CD4-positive, alpha-beta T cell treated with Interleukin-21 for 1 hour (primary cell): ENCODE results near the gene CENPP.

Source experiments
- DNase-seq: peaks from one replicate; pipeline ENCODE4 v3.0.0-alpha.2; 2020

The CENPP gene

DNA sequence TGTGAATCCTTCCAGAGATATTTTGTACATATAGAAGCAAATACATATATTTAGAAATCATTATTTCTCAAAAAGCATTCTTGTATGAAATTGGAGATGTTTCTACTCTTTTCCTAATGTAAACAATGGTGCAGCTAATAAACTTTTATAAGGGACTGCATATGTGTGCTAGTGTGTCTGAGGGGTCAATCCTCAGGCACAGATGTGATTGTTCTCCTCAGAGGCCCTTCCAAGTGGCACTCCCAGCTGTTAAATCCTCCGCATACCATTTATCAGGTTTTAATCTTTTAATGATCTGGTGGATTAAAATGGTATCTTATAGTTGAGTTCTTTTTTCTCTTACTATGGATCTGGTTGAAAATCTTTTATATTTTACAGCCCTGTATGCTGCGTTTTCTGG is 104.1 kb downstream of the CENPP start:
- no peak for DNase-seq

DNA sequence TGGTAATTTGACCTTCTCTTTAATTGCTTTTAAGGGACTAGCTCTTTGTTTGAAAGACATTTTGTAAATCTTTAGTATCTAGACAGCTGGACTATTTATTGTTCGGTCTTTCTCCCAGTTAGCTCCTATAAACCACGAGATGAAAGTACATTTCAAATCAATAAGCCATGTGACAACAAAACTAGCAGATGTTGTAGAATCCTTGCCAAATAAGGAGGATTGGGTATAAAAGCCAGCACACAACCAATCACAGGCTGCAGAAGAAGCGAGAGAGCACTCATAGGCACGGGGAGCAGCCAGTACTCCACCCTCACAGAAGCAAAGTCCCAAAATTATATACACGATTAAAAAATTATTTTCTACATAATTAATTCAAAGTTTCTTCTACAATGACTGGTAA is 106.6 kb downstream of the CENPP start:
- no peak for DNase-seq

DNA sequence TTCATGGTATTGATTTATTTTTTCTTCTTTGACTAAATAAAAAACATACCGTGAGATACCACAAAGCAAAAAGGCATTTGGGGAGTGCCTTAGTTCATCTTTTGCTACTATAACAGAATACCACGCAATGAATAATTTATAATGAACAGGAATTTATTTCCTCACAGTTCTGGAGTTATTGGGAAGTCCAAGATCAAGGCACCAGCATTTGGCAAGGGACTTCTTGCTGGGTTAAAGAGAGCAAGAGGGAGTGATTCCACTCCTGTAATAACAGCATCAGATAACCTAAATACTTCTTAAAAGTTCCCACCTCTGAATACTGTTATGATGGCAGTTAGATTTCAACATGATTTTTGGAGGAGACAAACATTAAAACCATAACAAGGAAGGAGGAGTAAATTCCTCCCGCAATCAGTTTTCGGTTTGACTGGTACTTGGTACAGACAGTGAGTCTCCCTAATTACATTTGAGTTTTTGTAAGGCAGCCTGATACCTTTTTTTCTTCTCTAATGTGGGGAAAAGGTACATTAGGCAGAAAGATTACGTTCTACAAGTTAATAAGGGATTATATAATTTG is 107.3 kb downstream of the CENPP start:
- no peak for DNase-seq

DNA sequence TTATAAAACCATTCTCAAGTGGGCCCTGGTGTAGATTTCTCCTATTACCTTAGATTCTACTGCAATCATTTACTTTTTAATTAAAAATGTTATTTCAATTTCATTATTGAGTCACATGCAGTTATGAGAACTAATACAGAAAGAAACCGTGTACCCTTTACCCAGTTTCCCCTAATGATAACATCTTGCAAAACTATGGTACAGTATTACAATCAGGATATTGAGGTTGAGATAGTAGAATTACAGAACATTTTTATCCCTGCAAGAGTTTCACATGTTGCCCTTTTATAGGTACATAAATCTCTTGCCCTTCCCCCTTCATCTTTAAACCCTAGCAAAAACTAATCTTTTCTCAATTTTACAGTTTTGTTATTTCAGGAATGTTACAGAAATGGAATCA is 109.5 kb downstream of the CENPP start:
- no peak for DNase-seq

DNA sequence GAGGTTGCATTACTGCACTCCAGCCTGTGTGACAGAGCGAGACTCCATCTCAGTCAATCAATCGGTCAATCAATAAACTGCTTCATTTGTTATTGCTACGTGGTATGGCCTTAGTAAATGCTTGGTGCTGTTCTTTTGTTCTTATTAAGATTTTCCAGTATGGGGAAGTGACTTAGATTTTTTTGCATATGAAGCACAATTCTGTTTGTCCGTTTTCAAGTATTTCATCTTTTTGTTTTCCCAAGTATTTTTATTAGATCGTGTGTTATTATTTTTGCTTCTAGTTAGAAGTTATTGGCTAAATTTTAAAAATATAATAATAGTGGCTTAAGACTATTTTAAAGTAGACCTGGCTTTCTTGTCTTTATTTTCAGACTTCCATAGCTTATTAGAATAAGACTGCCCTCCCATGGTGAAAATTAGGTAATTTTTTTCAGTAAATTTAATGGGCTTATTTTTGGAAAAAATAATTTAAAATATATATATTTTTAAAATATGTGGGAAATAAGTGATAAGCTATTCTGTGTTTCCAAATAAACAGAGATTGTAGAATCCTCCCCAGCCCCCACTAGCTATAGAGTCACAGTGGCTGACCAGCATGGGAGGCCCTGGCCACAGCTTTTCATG is 113.3 kb downstream of the CENPP start:
- peak; percentile 27 for DNase-seq

DNA sequence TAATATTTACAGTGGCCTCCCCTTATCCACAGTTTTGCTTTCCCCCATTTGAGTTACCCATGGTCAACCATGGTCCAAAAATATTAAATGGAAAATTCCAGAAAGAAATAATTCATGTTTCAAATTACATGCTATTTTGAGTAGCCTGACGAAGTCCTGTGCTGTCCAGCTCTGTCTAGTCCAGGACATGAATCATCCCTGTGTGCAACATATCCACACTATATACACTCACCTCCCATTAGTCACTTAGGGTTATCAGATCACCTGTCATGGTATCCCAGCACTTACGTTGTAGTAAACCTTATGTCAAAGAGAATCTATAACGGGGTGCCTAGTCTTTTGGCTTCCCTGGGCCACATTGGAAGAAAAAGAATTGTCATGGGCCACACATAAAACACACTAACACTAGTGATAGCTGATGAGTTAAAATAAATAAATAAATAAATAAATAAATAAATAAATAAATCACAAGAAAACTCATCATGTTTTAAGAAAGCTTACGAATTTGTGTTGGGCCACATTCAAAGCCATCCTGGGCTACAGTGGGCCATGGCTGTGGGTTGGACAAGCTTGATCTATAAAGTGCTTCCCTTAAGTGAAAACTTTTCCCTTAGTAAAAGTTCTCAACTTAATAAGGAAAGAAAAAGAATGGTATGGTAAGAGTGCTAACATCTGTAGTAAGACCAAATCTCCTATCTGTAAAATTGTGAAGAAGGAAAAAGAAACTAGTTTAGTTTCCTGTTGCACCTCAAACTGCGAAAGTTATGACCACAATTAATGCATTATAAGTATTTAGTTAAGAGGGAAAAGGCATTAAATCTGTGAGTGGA is 114.4 kb downstream of the CENPP start:
- no peak for DNase-seq

DNA sequence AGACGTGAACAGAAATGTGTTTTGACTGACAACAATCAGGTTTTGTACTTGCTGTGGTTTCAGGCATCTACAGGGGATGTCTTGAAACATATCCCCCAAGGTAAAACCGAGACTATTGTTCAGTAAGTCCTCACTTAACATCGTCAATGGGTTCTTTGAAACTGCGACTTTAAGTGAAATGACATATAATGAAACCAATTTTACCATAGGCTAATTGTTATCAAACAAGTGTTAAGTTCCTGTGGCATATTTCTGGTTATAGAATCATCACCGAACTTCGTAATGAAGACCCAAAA is 114.9 kb downstream of the CENPP start:
- DNase-seq: peak; percentile 36

GRCh38 chr9:92444841-92445240 is 119.1 kb downstream of the CENPP start:
- DNase-seq: no peak

DNA sequence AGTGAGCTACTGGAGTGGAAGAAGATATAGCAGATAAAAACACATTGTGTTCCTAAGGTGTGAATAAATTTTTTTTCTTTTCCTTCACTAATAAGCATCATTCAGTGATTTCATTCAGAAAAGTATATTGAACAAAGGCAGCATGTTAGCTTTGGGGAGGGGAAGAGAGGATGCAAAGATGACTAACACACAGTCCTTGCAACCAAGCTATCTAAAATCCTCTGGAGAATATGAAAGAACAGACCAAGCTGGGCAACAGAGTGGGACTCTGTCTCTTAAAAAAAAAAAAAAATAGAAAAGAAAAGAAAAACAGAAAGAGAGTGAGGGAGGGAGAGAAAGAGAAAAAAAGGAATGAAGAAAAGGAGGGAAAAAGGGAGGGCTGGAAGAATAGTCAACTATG is 120.8 kb downstream of the CENPP start:
- DNase-seq: no peak

DNA sequence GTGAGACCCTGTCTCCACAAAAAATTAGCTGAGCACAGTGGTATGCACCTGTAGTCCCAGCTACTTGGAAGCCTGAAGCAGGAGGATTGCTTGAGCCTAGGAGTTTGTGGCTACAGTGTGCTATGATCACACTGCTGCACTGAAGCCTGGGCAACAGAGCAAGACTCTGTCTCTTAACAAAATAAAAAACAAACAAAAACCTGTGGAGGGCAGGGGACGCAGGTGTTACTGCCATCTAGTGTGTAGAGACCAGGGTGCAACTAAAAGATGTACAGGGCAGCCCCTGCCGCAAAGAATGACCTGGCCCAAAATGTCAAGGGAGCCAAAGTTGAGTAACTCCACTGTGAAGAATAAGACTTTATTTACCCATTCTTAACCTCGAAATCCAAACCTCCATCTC is 129.5 kb downstream of the CENPP start:
- no peak for DNase-seq

DNA sequence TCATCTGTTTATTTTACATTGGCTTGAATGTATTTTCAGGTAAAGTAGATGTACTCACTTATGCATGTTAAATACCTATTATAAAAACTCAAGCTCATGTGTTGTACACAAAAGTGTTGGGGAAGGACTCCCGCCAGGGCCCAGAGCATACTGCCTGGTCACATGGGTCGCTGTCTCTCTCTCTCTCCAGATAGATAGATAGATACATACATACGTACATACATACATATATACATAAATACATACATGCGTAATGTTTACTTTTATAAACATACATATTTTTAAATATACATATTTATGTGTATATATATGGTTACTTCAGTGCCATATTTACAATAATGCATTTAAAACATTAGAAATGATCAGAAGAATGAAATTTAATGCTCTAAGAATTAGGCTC is 131.8 kb downstream of the CENPP start:
- DNase-seq: no peak

DNA sequence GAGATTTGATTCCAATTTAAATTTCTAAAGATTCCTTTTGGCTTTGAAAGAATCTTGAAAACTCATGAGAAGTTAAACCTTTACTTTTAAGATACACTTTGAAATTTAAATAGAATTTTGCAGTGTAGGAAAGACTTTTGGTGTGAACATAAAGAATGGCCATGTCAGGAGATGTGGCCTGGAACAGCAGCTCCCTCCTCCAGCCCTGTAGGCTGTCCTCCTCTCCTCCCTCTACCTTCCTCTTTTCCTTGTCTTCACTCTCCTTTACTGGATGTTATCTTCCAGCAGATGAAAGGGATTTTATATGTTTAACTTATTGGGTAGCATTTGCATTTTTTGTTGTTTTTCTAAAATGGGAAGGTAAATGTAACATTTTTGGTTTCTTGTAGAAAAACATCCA is 137.6 kb downstream of the CENPP start:
- DNase-seq: no peak

- no peak for DNase-seq
Measured at GRCh38 chr9:92463984-92464383, 138.2 kb downstream of the CENPP start.

DNA sequence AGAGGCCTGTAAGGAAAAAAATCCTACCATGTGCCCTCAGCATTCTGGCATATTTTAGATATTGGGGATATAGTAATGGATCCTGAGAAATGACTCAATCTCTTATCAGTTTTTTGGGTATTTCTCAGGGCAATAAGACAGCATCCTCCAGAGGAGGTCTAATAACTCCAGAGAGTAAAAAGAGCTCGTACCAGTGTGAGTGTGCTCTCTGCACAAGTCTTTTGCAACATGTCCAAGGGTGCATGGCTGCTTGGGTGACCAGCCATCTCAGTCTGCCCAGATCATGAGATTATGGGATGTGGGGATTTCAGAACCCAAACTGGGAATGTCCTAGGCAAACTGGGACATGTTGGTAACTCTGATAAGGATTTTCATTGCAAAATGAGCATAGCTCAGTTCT is 141.3 kb downstream of the CENPP start:
- DNase-seq: no peak

- DNase-seq: no peak
Measured at GRCh38 chr9:92467511-92467910, 141.8 kb downstream of the CENPP start.

DNA sequence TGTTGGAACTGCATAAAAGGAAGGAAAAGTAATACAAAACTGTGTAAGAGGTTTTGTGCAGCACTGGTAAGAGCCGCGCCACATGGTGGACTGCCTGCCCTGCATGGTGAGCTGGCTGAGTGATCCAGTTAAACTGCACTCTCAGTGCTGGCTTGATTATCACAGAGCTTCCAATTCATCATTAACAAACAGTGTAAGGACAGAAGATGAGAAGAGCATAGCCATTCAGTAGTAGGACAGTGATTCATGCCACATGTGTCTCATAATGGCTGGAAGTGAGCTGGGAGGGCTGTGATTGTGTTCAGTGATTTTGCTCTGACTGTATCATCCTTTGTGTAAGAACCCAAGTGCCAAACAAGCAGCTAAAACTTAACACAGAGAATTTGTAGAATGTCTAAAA is 142.5 kb downstream of the CENPP start:
- DNase-seq: no peak

- no peak for DNase-seq
Measured at GRCh38 chr9:92474587-92474986, 148.8 kb downstream of the CENPP start.

DNA sequence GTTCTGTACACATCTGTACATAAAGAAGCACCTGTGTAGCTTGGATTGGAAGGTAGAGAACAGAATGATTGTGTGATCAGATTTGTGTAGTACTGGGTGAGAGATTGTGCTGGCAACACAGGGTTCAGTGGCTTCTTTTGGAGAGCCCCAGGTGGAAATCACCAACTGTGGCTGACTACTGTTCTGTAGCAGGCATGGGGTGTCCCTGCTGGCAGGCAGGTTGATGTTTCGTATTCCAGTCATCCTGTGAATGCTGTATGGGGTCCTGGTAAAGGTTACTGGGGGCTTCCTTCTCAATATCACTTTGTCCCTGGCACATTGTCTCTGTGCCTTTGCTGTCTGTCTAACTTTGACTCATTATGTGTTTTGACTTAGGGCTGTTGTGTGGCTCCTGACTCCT is 151.2 kb downstream of the CENPP start:
- DNase-seq: no peak

GRCh38 chr9:92478783-92479182 is 153.0 kb downstream of the CENPP start:
- no peak for DNase-seq

- DNase-seq: no peak
Measured at GRCh38 chr9:92479346-92479745, 153.6 kb downstream of the CENPP start.

GRCh38 chr9:92480291-92480771 is 154.6 kb downstream of the CENPP start:
- DNase-seq: no peak

DNA sequence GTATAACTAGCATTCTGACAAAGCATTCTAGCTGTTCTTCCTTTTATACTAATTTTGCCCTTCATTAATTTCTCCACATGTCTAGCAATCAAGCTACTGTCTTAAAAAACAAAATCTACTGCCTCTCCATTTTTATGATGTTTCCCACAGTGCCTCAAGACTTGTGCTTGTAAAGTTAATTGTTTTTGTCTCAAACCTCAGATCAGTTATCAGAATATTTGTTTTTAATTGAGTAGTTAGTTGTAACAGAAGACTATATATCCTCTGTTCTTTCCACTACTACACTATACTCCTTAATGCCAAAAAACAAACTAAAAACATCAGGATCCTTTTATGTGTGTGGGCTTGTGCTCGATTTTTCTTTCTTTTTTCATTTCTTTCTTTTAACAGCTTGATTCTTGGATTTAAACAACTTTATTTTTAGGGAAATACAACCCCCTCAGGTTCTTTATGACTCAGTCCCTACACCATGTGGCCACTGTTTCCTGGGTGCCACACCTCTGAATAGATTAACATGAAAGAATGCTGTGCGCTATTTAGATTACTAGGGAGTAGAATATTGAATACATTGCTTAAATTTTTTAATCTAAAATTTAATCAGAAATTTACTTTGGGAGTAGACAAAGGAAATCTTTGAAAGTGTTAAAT is 155.4 kb downstream of the CENPP start:
- no peak for DNase-seq

GRCh38 chr9:92482329-92482728 is 156.6 kb downstream of the CENPP start, which contains the start of gene ASPN:
Gene ASPN (minus strand): TSS chr9:92482506.
- DNase-seq: no peak

DNA sequence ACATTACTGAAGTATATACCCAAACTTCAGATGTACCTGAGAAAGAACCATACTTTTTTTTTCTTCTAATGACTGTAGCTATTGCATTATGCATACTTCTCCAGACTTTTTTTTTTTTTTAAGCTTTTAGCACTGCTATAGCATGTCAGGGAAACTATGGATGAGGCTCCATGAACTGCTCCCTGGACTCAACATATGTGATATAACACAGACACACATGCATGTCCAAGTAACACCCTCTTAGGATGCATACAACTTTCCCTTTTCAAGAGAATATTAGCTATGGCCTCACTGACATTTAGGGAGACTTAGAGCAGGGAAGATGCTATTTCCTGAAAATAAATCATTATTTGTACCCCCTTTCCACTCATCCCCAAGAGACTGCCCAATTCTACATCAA is 157.1 kb downstream of the CENPP start:
- DNase-seq: no peak
